Stimulated activated effector memory CD8-positive, alpha-beta T cell treated with anti-CD3 and anti-CD28 coated beads, Interleukin-12 subunit alpha, Interleukin-12 subunit beta, amount 100 ng/mL, for 72 hours (primary cell): Measurements from ENCODE around the gene PROSER3.
A peak's percentile ranks its signal among the peaks of the same experiment; 100 is the strongest.
"Not testable (repeated sequence)": the region's sequence is repeated elsewhere in the genome, so short reads cannot be mapped to it uniquely, and the experiment has no call there.

Experiments used
- ATAC-seq: fragments of 150-1000 bp; cut with Tn5 transposase; 2 replicates; pipeline ENCODE4 v1.10.0; 2021
- DNase-seq, 2 donors: peaks; one replicate each; pipeline ENCODE4 v3.0.0; 2021 to 2022; ENCODE audit warnings: low spot score in 2 of 2
- H3K27ac Mint-ChIP-seq: one replicate; pipeline ENCODE4 v1.8.0; 2022; ENCODE audit warnings: mild to moderate bottlenecking, mixed read lengths
- H3K36me3 Mint-ChIP-seq: one replicate; pipeline ENCODE4 v1.8.0; 2022; ENCODE audit warnings: mild to moderate bottlenecking, mixed read lengths
- H3K4me1 Mint-ChIP-seq: one replicate; pipeline ENCODE4 v1.8.0; 2022; ENCODE audit warnings: mixed read lengths
- H3K4me3 Mint-ChIP-seq: one replicate; pipeline ENCODE4 v1.8.0; 2022; ENCODE audit warnings: mild to moderate bottlenecking, mixed read lengths
- H3K9me3 Mint-ChIP-seq: one replicate; pipeline ENCODE4 v1.8.0; 2022; ENCODE audit warnings: mixed read lengths

The PROSER3 gene

GRCh38 chr19:35772362-35772761, 14.4 kb downstream of the PROSER3 start:
- Mint-ChIP-seq H3K36me3 (peaks cover 33% of the 10 kb centered on the region), H3K4me1 (peaks cover 25% of the 10 kb centered on the region)
- ATAC-seq: not testable (repeated sequence)

GRCh38 chr19:35773020-35773806, 15.2 kb downstream of the PROSER3 start:
- Mint-ChIP-seq H3K27ac (no peak overlapping the region), H3K4me1 (peaks cover 25% of the 10 kb centered on the region), H3K9me3 (no peaks in the 10 kb centered on the region), H3K4me3 (no peak overlapping the region), H3K36me3 (peaks cover 33% of the 10 kb centered on the region)
- DNase-seq: no peak
- ATAC-seq: no peak

More at GRCh38 chr19:35772362-35772761, 14.4 kb downstream of the PROSER3 start:
- not testable (repeated sequence) for DNase-seq, H3K27ac Mint-ChIP-seq, H3K4me3 Mint-ChIP-seq, H3K9me3 Mint-ChIP-seq

DNA sequence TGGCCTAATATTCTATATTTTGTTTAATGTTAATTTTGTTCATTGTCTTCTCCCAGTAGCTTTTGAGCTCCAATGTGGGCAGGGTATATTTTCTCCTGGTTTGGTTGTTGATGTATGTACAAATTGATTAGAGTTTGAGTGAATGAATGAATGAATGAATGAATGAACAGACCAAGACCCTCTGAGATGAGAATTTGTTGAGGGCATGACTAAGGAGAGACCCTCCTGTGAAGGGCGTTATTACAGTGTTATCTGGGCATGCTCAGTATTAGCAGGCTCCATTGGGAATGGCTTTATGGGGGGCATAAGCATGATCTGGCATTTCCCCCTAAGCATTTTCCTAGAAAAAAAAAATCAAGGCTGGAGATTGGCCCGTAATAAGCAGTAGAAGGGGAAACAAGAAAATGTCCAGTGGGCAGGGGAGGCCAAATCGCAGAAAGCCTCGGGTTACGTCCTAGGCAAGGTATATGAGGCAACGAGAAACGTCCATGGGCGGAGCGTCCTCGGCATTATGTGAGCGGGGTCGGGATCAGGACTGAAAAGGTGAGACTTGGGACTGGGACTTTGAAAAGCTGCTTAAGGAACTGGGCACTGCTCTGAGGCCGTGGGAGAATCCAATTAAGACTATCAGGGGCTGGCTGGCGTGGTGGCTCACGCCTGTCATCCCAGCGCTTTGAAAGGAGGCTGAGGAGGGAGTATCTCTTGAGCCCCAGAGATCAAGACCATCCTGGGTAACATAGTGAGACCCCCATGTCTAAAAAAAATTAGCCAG, 16.5 kb downstream of the PROSER3 start:
- Mint-ChIP-seq H3K36me3 (peaks cover 24% of the 10 kb centered on the region), H3K4me1 (peaks cover 25% of the 10 kb centered on the region), H3K27ac (no peak overlapping the region), H3K4me3 (peak overlapping the region; percentile 82), H3K9me3 (no peaks in the 10 kb centered on the region)
- ATAC-seq (no peak), DNase-seq (no peak)

DNA sequence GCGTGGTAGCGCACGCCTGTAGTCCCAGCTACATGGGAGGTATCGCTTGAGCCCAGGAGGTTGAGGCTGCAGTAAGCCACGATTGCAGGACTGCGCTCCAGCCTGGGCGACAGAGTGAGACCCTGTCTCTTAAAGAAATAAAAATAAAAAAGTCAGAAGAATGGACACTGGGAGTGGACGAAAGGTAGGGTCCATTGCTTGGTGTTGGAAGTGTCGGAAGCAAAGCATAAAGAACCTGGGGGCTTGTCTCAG, 17.0 kb downstream of the PROSER3 start:
- Mint-ChIP-seq H3K4me1 (peaks cover 25% of the 10 kb centered on the region), H3K27ac (no peak overlapping the region)
- peak; percentile 4 for ATAC-seq

GRCh38 chr19:35775298-35776101, 17.5 kb downstream of the PROSER3 start, which contains the start of gene ARHGAP33:
Gene ARHGAP33, plus strand, starts transcription at chr19:35775564. Its CDS starts 95 bp downstream, at chr19:35775659.
- Mint-ChIP-seq H3K4me1 (peaks cover 25% of the 10 kb centered on the region), H3K27ac (peak within 1 kb of the TSS; percentile 80), H3K9me3 (no peaks in the 10 kb centered on the region), H3K4me3 (peak within 1 kb of the TSS; percentile 82), H3K36me3 (peaks cover 23% of the 10 kb centered on the region)
- DNase-seq: peak; percentile 98 to 99
- peak; percentile 95 for ATAC-seq

More for the DNA sequence above, 17.0 kb downstream of the PROSER3 start:
- Mint-ChIP-seq H3K4me3 (peak overlapping the region; percentile 82), H3K36me3 (peaks cover 24% of the 10 kb centered on the region), H3K9me3 (no peaks in the 10 kb centered on the region)
- no peak for DNase-seq

GRCh38 chr19:35776102-35776788, 18.3 kb downstream of the PROSER3 start:
- Mint-ChIP-seq H3K27ac (peak overlapping the region; percentile 80), H3K9me3 (no peaks in the 10 kb centered on the region), H3K4me3 (peak overlapping the region; percentile 82), H3K4me1 (peaks cover 25% of the 10 kb centered on the region), H3K36me3 (peaks cover 24% of the 10 kb centered on the region)
- ATAC-seq (no peak), DNase-seq (no peak)

DNA sequence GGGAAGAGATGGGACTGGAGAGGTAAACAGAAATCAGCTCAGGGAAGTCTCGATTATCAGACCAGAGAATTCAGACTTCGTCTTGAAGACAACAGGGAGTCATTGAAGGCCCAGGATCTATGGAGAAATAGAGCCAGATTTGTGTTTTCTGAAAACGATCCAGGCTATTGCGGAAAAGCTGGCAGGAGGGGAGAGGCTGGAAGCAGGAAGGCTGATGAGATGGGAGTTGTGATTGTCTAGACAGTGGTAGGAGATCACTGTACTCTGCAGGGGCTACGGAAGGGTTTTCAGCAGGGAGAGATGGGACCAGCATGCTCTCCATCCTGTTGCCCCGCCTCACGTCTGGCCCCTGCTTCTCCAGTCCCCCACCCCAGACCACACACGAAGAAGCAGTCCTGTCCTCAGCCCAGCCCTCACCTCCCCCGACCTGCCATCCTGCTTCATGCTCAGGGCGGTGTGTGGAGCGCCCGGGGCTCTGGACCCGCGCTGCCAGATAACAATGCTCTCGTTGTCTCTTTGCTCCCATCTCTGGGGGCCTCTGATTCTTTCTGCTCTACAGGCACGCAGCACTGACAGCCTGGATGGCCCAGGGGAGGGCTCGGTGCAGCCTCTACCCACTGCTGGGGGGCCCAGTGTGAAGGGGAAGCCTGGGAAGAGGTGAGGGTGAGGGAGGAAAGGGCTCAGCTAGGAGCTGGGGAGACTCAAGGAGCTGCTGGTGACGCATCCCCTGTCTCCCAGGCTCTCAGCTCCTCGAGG, 19.3 kb downstream of the PROSER3 start:
- Mint-ChIP-seq H3K27ac (peak overlapping the region; percentile 80), H3K4me1 (peaks cover 25% of the 10 kb centered on the region)
- no peak for DNase-seq

DNA sequence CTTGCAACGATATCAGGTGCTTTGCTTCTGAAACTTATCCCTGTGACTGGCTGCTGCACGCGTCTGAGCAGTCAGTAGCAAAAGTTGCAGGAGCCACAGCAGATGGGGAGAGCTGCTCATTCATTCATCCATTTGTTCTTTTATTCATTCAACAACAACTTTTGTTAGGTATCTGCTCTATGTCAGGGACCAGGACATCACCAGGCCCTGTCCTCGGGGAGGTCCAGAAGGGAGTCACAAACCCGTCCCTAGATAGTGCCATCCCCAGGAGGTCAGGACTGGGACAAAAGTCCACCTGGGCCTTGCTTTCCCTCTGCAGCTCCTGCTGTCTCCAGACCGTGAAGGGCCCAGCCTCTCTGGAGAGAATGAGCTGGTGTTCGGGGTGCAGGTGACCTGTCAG, 20.0 kb downstream of the PROSER3 start:
- no peak overlapping the region for H3K27ac Mint-ChIP-seq
- H3K9me3 Mint-ChIP-seq: no peaks in the 10 kb centered on the region
- H3K4me1 Mint-ChIP-seq: peaks cover 25% of the 10 kb centered on the region
- no peak overlapping the region for H3K4me3 Mint-ChIP-seq
- DNase-seq (no peak), ATAC-seq (no peak)
- peaks cover 30% of the 10 kb centered on the region for H3K36me3 Mint-ChIP-seq

More for the DNA sequence above, 19.3 kb downstream of the PROSER3 start:
- peaks cover 30% of the 10 kb centered on the region for H3K36me3 Mint-ChIP-seq
- peak overlapping the region; percentile 82 for H3K4me3 Mint-ChIP-seq
- ATAC-seq: no peak
- H3K9me3 Mint-ChIP-seq: no peaks in the 10 kb centered on the region

- Mint-ChIP-seq H3K4me1 (peaks cover 33% of the 10 kb centered on the region), H3K27ac (peak overlapping the region; percentile 40)
- no peak for ATAC-seq
These were observed 21.1 kb downstream of the PROSER3 start for GRCh38 chr19:35779033-35779432.

DNA sequence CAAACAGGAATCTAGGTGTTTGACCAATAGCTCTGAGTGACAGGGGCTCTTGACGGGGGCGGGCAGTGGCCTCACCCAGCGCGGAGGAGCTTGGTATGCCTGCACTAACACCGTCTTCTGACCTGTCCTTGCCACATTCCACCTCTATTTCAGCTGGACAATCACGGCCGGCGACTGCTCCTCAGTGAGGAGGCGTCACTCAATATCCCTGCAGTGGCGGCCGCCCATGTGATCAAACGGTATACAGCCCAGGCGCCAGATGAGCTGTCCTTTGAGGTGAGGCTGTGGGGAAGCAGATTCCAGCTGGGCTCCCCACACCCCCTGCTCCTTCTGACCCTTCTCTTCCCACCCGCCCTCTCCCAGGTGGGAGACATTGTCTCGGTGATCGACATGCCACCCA, 22.1 kb downstream of the PROSER3 start:
- H3K27ac Mint-ChIP-seq: no peak overlapping the region
- ATAC-seq: no peak
- peaks cover 23% of the 10 kb centered on the region for H3K4me1 Mint-ChIP-seq
- peaks cover 26% of the 10 kb centered on the region for H3K36me3 Mint-ChIP-seq
- DNase-seq: no peak
- no peaks in the 10 kb centered on the region for H3K9me3 Mint-ChIP-seq
- no peak overlapping the region for H3K4me3 Mint-ChIP-seq

More at GRCh38 chr19:35779033-35779432, 21.1 kb downstream of the PROSER3 start:
- H3K4me3 Mint-ChIP-seq: no peak overlapping the region
- H3K9me3 Mint-ChIP-seq: no peaks in the 10 kb centered on the region
- DNase-seq: no peak
- peaks cover 30% of the 10 kb centered on the region for H3K36me3 Mint-ChIP-seq

GRCh38 chr19:35780717-35781116, 22.7 kb downstream of the PROSER3 start:
- ATAC-seq (no peak), DNase-seq (no peak)
- Mint-ChIP-seq H3K36me3 (peaks cover 24% of the 10 kb centered on the region), H3K27ac (no peak overlapping the region), H3K4me1 (peaks cover 22% of the 10 kb centered on the region), H3K9me3 (no peaks in the 10 kb centered on the region), H3K4me3 (no peak overlapping the region)

GRCh38 chr19:35781650-35782049, 23.7 kb downstream of the PROSER3 start:
- Mint-ChIP-seq H3K9me3 (no peaks in the 10 kb centered on the region), H3K36me3 (peaks cover 16% of the 10 kb centered on the region), H3K4me3 (no peak overlapping the region), H3K27ac (no peak overlapping the region), H3K4me1 (peaks cover 13% of the 10 kb centered on the region)
- DNase-seq: no peak
- ATAC-seq: no peak

DNA sequence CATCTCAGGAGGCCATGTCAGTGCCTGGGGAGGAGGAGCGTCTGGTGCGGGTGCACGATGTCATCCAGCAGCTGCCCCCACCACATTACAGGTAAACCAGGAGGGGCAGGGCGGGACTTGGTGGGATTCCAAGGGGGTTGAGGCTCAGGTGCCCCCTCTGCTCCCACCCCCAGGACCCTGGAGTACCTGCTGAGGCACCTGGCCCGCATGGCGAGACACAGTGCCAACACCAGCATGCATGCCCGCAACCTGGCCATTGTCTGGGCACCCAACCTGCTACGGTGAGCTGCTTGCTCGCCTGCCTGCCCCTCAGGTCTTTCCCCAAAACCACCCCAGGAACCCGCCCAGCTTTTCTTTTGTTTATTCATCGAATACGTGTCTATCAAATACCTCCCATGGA, 24.6 kb downstream of the PROSER3 start:
- H3K27ac Mint-ChIP-seq: peak overlapping the region; percentile 5

More for the DNA sequence above, 24.6 kb downstream of the PROSER3 start:
- no peak for ATAC-seq
- Mint-ChIP-seq H3K9me3 (no peaks in the 10 kb centered on the region), H3K4me3 (no peak overlapping the region), H3K4me1 (peaks cover 8% of the 10 kb centered on the region), H3K36me3 (peaks cover 13% of the 10 kb centered on the region)
- DNase-seq: no peak
